ENCODE measurements around the gene ARHGAP42. TPM values are rescaled to one million over a fixed set of nuclear protein-coding genes. Genes with fewer than 3 reads are reported as not detected.
"Not testable (repeated sequence)": the region's sequence is repeated elsewhere in the genome, so short reads cannot be mapped to it uniquely, and the experiment has no call there.

The ARHGAP42 gene
- polyA plus RNA-seq, 1 donor, result 26.3 TPM

- DNase-seq, result no peak
These were observed 291.9 kb downstream of the ARHGAP42 start for GRCh38 chr11:100978939-100979338.

- DNase-seq, result no peak
These were observed 293.1 kb downstream of the ARHGAP42 start for GRCh38 chr11:100980156-100980555.

GRCh38 chr11:100981196-100981824 is 294.2 kb downstream of the ARHGAP42 start:
- no peak for DNase-seq

GRCh38 chr11:100984668-100985067 is 297.6 kb downstream of the ARHGAP42 start:
- no peak for DNase-seq

- no peak for DNase-seq
These were observed 303.8 kb downstream of the ARHGAP42 start for GRCh38 chr11:100990931-100991330.

GRCh38 chr11:100991541-100991940 is 304.5 kb downstream of the ARHGAP42 start:
- DNase-seq, result no peak

GRCh38 chr11:100994966-100995365 is 307.9 kb downstream of the ARHGAP42 start:
- no peak for DNase-seq

- no peak for DNase-seq
These were observed 312.7 kb downstream of the ARHGAP42 start for GRCh38 chr11:100999756-101000155.

- DNase-seq, result no peak
These were observed 316.4 kb downstream of the ARHGAP42 start for GRCh38 chr11:101003468-101003867.

- no peak for DNase-seq
These were observed 322.0 kb downstream of the ARHGAP42 start for GRCh38 chr11:101008961-101009689.

- no peak for DNase-seq
These were observed 322.6 kb downstream of the ARHGAP42 start for GRCh38 chr11:101009690-101010055.

GRCh38 chr11:101010899-101011298 is 323.8 kb downstream of the ARHGAP42 start:
- no peak for DNase-seq

GRCh38 chr11:101011881-101012280 is 324.8 kb downstream of the ARHGAP42 start:
- no peak for DNase-seq

- DNase-seq, result not testable (repeated sequence)
These were observed 326.6 kb downstream of the ARHGAP42 start for GRCh38 chr11:101013702-101014101.

- DNase-seq, result no peak
These were observed 327.7 kb downstream of the ARHGAP42 start for GRCh38 chr11:101014600-101015285.

GRCh38 chr11:101019870-101020269 is 332.8 kb downstream of the ARHGAP42 start:
- no peak for DNase-seq

GRCh38 chr11:101022256-101022655 is 335.2 kb downstream of the ARHGAP42 start:
- no peak for DNase-seq

- DNase-seq, result no peak
These were observed 341.6 kb downstream of the ARHGAP42 start for GRCh38 chr11:101028644-101029043.

- no peak for DNase-seq
These were observed 342.9 kb downstream of the ARHGAP42 start for GRCh38 chr11:101030015-101030414.

- DNase-seq, result no peak
These were observed 343.6 kb downstream of the ARHGAP42 start for GRCh38 chr11:101030692-101031091.

GRCh38 chr11:101031713-101032112 is 344.6 kb downstream of the ARHGAP42 start:
- DNase-seq, result no peak

- no peak for DNase-seq
These were observed 345.9 kb downstream of the ARHGAP42 start for GRCh38 chr11:101032991-101033390.

- peak; percentile 85 for DNase-seq
These were observed 347.0 kb downstream of the ARHGAP42 start for GRCh38 chr11:101034076-101034475.

- DNase-seq, result no peak
These were observed 348.8 kb downstream of the ARHGAP42 start for GRCh38 chr11:101035872-101036271.
